Panc1 (cell line): ENCODE results near the gene TNFSF12. TPM values are rescaled to one million over a fixed set of nuclear protein-coding genes. Genes with fewer than 3 reads are reported as not detected.

Source experiments
- ATAC-seq: fragments of 200-7000 bp; cut with Tn5 transposase; 2 replicates; pipeline ENCODE4 v1.9.1; 2020; ENCODE audit warnings: mild to moderate bottlenecking, moderate library complexity
- BruUV-seq: library from RNA; stranded (reverse); fragments of 400-500 nt; replicated peaks from 2 replicates; lab custom pipeline; 2021; lab: Mats Ljungman, UMichigan
- CTCF ChIA-PET: fragments of 300-600 bp; sonication (Branson Sonifier 250); formaldehyde crosslinking; loops from one replicate; lab custom pipeline; 2022; ENCODE audit warnings: antibody characterized with exemption; lab: Charles Lee
- POLR2A ChIA-PET: fragments of 300-600 bp; sonication (Branson Sonifier 250); formaldehyde crosslinking; loops from one replicate; lab custom pipeline; 2022; ENCODE audit warnings: antibody characterized with exemption; lab: Charles Lee
- DNase-seq: peaks from one replicate; pipeline ENCODE4 v3.0.0-alpha.2; 2010; ENCODE audit warnings: low read depth, low spot score
- H3K27ac ChIP-seq: 2 replicates; pipeline ENCODE4 v1.5.1; 2011; ENCODE audit warnings: mild to moderate bottlenecking, low read length, inconsistent platforms
- H3K27me3 ChIP-seq: fragments of 200-500 bp; sonication (Bioruptor generic); 2 replicates; pipeline ENCODE4 v1.6.0; 2014; ENCODE audit warnings: low read length, inconsistent platforms; ENCODE audit not compliant: control insufficient read depth, insufficient read depth
- H3K36me3 ChIP-seq: fragments of 200-500 bp; sonication (Bioruptor generic); 2 replicates; pipeline ENCODE4 v1.5.1; 2014; ENCODE audit warnings: inconsistent platforms, mild to moderate bottlenecking, low read length, moderate library complexity; ENCODE audit not compliant: control insufficient read depth, insufficient read depth
- H3K4me1 ChIP-seq: 2 replicates; pipeline ENCODE4 v1.5.1; 2011; ENCODE audit warnings: inconsistent platforms, mild to moderate bottlenecking, low read length, moderate library complexity; ENCODE audit not compliant: control insufficient read depth, insufficient read depth
- H3K4me3 ChIP-seq, 2 experiments: 2 replicates each; pipeline ENCODE4 v1.5.1; 2011 to 2012; ENCODE audit warnings: low read depth in 2 of 2, low read length in 2 of 2, mild to moderate bottlenecking in 2 of 2, inconsistent platforms in 1 of 2, moderate library complexity in 1 of 2
- H3K9me3 ChIP-seq: fragments of 200-500 bp; sonication (Bioruptor generic); 2 replicates; pipeline ENCODE4 v1.5.1; 2014; ENCODE audit warnings: low read depth, mild to moderate bottlenecking, inconsistent platforms, low read length, moderate library complexity; ENCODE audit not compliant: control insufficient read depth, insufficient read depth
- POLR2AphosphoS5 ChIP-seq: IDR thresholded peaks from 2 replicates; pipeline ENCODE4 v1.6.1; 2012; ENCODE audit warnings: mild to moderate bottlenecking, low read depth, low read length, moderate library complexity
- SIN3A ChIP-seq: IDR thresholded peaks from 2 replicates; pipeline ENCODE4 v1.6.1; 2012; ENCODE audit warnings: low read depth, mild to moderate bottlenecking, low read length, moderate library complexity, borderline replicate concordance; ENCODE audit not compliant: insufficient read depth
- TCF7L2 ChIP-seq: IDR thresholded peaks from 2 replicates; pipeline ENCODE4 v1.6.1; 2011; ENCODE audit warnings: mild to moderate bottlenecking, low read depth, low read length, inconsistent platforms
- in situ Hi-C: cut with HindIII; loops from 2 replicates; pipeline ENCODE4 v1.10.0; 2016; ENCODE audit warnings: low sequenced_read_pairs, low pct_unique_long_range_greater_than_20kb
- intact Hi-C: fragments of 100-400 bp; cut with micrococcal nuclease; formaldehyde crosslinking; loops from one replicate; pipeline ENCODE4 v1.10.0; 2022; ENCODE audit not compliant: unreplicated experiment
- total RNA-seq: library from RNA; stranded (reverse); gene quantifications from one replicate; pipeline ENCODE4 v1.2.1, GENCODE V29; 2021; ENCODE audit not compliant: unreplicated experiment
- TF ChIP-seq, protein P1 (sequence below): fragments of 450-650 bp; IDR thresholded peaks from 2 replicates; pipeline ENCODE4 v1.5.1; 2017; ENCODE audit warnings: mild to moderate bottlenecking
- TF ChIP-seq, protein P2 (sequence below), 2 experiments: IDR thresholded peaks; 2 replicates each; pipeline ENCODE4 v1.6.1; 2011 to 2012; ENCODE audit warnings: low read depth in 2 of 2, control low read depth in 1 of 2, low read length in 1 of 2, mild to moderate bottlenecking in 1 of 2, moderate library complexity in 1 of 2; ENCODE audit not compliant: insufficient read depth in 1 of 2

Gene TNFSF12
- total RNA-seq, 1 experiment from 2014 or later, result 12.6 TPM

DNA sequence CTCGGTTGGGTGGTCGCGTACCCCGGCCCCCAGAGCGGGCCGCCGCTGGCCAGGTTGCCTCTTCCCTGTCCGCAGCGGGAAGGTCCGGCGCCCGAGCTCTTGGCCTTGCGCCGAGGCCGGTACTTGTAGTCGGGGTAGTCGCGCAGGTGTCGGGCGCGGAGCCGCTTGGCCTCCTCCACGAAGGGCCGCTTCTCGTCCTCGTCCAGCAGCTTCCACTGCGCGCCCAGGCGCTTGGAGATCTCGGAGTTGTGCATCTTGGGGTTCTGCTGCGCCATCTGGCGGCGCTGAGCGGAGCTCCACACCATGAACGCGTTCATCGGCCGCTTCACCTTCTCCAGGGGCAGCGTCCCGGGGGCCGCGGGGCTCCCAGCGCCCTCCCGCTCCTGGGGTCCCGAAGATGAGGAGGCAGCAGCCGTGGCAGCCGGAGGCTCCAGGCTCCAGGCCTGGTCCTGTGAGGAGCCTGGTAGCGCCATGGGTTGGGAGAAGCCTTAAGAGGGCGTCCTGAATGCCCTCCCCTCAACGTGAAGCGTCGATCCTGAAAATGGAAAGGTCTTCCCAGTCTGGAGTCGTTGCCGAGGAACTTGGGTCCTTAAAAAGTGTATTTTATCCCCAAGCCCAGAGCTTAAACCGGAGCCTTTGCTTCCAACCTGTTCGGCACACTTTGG is 40.5 kb downstream of the TNFSF12 start:
- peaks cover 10% of the 10 kb centered on the region for H3K36me3 ChIP-seq
- H3K9me3 ChIP-seq, result no peaks in the 10 kb centered on the region
- BruUV-seq, result no TSS peak
- DNase-seq (no peak), ATAC-seq (peak; percentile 36; the same call in 1 of the 2 replicates)
- H3K4me1 ChIP-seq, result peaks cover 17% of the 10 kb centered on the region
- in situ Hi-C loops (no loop called here), intact Hi-C loops (no loop called here)
- H3K4me3 ChIP-seq, result no peak overlapping the region
- TF ChIP-seq POLR2AphosphoS5, result peak; percentile 9; the same call in 1 of the 2 replicates
- TF ChIP-seq, protein P1, sequence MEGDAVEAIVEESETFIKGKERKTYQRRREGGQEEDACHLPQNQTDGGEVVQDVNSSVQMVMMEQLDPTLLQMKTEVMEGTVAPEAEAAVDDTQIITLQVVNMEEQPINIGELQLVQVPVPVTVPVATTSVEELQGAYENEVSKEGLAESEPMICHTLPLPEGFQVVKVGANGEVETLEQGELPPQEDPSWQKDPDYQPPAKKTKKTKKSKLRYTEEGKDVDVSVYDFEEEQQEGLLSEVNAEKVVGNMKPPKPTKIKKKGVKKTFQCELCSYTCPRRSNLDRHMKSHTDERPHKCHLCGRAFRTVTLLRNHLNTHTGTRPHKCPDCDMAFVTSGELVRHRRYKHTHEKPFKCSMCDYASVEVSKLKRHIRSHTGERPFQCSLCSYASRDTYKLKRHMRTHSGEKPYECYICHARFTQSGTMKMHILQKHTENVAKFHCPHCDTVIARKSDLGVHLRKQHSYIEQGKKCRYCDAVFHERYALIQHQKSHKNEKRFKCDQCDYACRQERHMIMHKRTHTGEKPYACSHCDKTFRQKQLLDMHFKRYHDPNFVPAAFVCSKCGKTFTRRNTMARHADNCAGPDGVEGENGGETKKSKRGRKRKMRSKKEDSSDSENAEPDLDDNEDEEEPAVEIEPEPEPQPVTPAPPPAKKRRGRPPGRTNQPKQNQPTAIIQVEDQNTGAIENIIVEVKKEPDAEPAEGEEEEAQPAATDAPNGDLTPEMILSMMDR, result peak; percentile 79; the same call in 1 of the 2 replicates
- TF ChIP-seq, protein P2, sequence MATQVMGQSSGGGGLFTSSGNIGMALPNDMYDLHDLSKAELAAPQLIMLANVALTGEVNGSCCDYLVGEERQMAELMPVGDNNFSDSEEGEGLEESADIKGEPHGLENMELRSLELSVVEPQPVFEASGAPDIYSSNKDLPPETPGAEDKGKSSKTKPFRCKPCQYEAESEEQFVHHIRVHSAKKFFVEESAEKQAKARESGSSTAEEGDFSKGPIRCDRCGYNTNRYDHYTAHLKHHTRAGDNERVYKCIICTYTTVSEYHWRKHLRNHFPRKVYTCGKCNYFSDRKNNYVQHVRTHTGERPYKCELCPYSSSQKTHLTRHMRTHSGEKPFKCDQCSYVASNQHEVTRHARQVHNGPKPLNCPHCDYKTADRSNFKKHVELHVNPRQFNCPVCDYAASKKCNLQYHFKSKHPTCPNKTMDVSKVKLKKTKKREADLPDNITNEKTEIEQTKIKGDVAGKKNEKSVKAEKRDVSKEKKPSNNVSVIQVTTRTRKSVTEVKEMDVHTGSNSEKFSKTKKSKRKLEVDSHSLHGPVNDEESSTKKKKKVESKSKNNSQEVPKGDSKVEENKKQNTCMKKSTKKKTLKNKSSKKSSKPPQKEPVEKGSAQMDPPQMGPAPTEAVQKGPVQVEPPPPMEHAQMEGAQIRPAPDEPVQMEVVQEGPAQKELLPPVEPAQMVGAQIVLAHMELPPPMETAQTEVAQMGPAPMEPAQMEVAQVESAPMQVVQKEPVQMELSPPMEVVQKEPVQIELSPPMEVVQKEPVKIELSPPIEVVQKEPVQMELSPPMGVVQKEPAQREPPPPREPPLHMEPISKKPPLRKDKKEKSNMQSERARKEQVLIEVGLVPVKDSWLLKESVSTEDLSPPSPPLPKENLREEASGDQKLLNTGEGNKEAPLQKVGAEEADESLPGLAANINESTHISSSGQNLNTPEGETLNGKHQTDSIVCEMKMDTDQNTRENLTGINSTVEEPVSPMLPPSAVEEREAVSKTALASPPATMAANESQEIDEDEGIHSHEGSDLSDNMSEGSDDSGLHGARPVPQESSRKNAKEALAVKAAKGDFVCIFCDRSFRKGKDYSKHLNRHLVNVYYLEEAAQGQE (IDR thresholded peaks at IDR 0.05; ENCODE audit: insufficient read depth in 1 of 2, low read depth in 2 of 2, low read length in 1 of 2), result no peak
- ChIA-PET POLR2A (no interaction called here), CTCF (no interaction called here)
- no peaks in the 10 kb centered on the region for H3K27me3 ChIP-seq
- no peak overlapping the region for H3K27ac ChIP-seq

DNA sequence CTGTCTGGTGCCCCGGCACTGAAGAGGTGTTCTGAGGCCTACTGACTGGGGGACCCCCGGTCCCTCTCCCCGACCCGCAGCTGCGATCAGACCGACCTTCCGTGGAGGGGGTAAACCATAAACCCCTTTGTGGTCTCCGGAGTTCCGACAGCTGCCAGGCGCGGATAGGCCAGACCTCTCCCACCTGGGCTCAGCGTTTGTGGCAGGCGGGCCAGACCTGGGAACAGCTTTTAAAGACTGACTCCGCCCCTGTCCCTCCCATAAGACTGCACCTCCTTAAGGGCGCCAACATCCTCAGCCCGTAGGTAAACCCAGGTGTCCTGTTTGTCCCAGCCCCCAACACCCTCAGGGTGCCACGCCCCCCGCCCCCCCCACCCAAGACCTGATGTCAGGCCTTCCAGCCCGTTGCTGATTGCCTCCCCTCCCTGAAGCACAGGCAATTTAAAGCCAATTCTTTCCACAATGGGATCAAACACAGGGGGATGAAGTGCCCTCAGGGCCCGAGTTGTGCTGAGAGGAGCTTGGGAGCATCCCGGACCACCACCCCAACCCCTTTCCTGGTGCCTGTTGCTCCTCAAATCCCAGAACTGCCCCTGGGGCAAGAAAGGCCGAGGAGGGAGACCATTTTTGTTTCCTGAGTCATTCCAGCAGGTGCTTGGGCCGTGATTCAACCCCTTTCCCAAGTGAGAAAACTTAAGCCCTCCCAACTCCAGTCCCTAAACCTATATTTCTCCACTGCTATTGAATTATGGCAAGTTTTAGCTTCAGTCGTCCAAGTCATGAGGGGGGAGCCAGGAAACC is 41.2 kb downstream of the TNFSF12 start, which contains the start of gene SOX15:
TSS of gene SOX15 (minus strand) at position 204 of the 801 bp plus-strand sequence. CDS start 418 bp downstream, outside the sequence.
- in situ Hi-C loops, result no loop called here
- Histone ChIP-seq H3K27ac (peak within 1 kb of the TSS; percentile 26; the same call in 1 of the 2 replicates), H3K9me3 (no peaks in the 10 kb centered on the region), H3K27me3 (no peaks in the 10 kb centered on the region), H3K4me3 (no peak within 1 kb of the TSS), H3K36me3 (peaks cover 12% of the 10 kb centered on the region), H3K4me1 (peaks cover 14% of the 10 kb centered on the region)
- TF ChIP-seq TCF7L2 (no peak), SIN3A (no peak), POLR2AphosphoS5 (no peak)
- TF ChIP-seq, protein P2 (IDR thresholded peaks at IDR 0.05; ENCODE audit: insufficient read depth in 1 of 2, low read depth in 2 of 2, low read length in 1 of 2), result no peak
- TF ChIP-seq, protein P1, result no peak
- no peak for DNase-seq
- ChIA-PET POLR2A (interaction anchor here (0.6 kb wide), 1 partner anchor 748 kb away, joined by 4 read pairs; no protein-coding TSS in a partner anchor), CTCF (no interaction called here)
- no TSS peak for BruUV-seq
- no peak for ATAC-seq
- intact Hi-C loops, result no loop called here
